Measurements from ENCODE around the gene HS3ST3A1. TPM values are rescaled to one million over a fixed set of nuclear protein-coding genes. Genes with fewer than 3 reads are reported as not detected.

HS3ST3A1 gene
- total and polyA plus RNA-seq, 7 donors, result 1.5 to 3.7 (median 2.5) TPM; not detected in 2

GRCh38 chr17:13534946-13535345 lies 66.8 kb downstream of the HS3ST3A1 start:
- WGBS, 2 donors, result 90 to 95% methylated on average over 1 of the region's 1 CpG
- Histone ChIP-seq H3K36me3 (no peaks in the 10 kb centered on the region), H3K27ac (no peak overlapping the region), H3K4me3 (no peak overlapping the region), H3K9me3 (peaks cover 0 to 4% (median 0%) of the 10 kb centered on the region in 4 donors), H3K27me3 (no peaks in the 10 kb centered on the region), H3K4me1 (no peaks in the 10 kb centered on the region)
- intact Hi-C loops (cut with DNase I), result no loop called here
- TF ChIP-seq POLR2A (IDR thresholded peaks at IDR 0.05), result no peak
- TF ChIP-seq CTCF (IDR thresholded peaks at IDR 0.05), result no peak
- no peak for TF ChIP-seq POLR2AphosphoS5 (IDR thresholded peaks at IDR 0.05)
- no peak for TF ChIP-seq EP300 (IDR thresholded peaks at IDR 0.05)
- no peak for DNase-seq

- Histone ChIP-seq H3K4me1 (no peaks in the 10 kb centered on the region), H3K9me3 (peaks cover 0 to 4% (median 0%) of the 10 kb centered on the region in 4 donors), H3K4me3 (no peak overlapping the region), H3K27me3 (no peaks in the 10 kb centered on the region), H3K27ac (no peak overlapping the region), H3K36me3 (no peaks in the 10 kb centered on the region)
- TF ChIP-seq EP300 (IDR thresholded peaks at IDR 0.05), result no peak
- TF ChIP-seq POLR2AphosphoS5 (IDR thresholded peaks at IDR 0.05), result no peak
- no peak for TF ChIP-seq POLR2A (IDR thresholded peaks at IDR 0.05)
- no peak for TF ChIP-seq CTCF (IDR thresholded peaks at IDR 0.05)
- 69 to 89% methylated on average over 2 of the region's 2 CpGs for WGBS, 2 donors
- DNase-seq, result no peak
- intact Hi-C loops (cut with DNase I), result no loop called here
Observed at GRCh38 chr17:13531721-13532120, 70.0 kb downstream of the HS3ST3A1 start.

- TF ChIP-seq POLR2A (IDR thresholded peaks at IDR 0.05) (no peak), POLR2AphosphoS5 (IDR thresholded peaks at IDR 0.05) (no peak), EP300 (IDR thresholded peaks at IDR 0.05) (no peak)
- DNase-seq, result no peak
- Histone ChIP-seq H3K27ac (no peak overlapping the region), H3K27me3 (no peaks in the 10 kb centered on the region), H3K4me1 (no peaks in the 10 kb centered on the region), H3K9me3 (no peaks in the 10 kb centered on the region), H3K4me3 (no peak overlapping the region), H3K36me3 (no peaks in the 10 kb centered on the region)
- 71 to 81% methylated on average over 3 of the region's 3 CpGs for WGBS, 2 donors
- intact Hi-C loops (cut with DNase I), result no loop called here
Observed at GRCh38 chr17:13525876-13526275, 75.9 kb downstream of the HS3ST3A1 start.

GRCh38 chr17:13523164-13523563 lies 78.6 kb downstream of the HS3ST3A1 start:
- TF ChIP-seq CTCF (IDR thresholded peaks at IDR 0.05) (no peak), EP300 (IDR thresholded peaks at IDR 0.05) (no peak), POLR2AphosphoS5 (IDR thresholded peaks at IDR 0.05) (no peak), POLR2A (IDR thresholded peaks at IDR 0.05) (no peak)
- H3K27me3 ChIP-seq, result no peaks in the 10 kb centered on the region
- no peaks in the 10 kb centered on the region for H3K36me3 ChIP-seq
- WGBS, 2 donors, result 81 to 88% methylated on average over 5 of the region's 5 CpGs
- no peaks in the 10 kb centered on the region for H3K4me1 ChIP-seq
- no peak for DNase-seq
- H3K4me3 ChIP-seq, result no peak overlapping the region
- intact Hi-C loops (cut with DNase I), result no loop called here
- H3K27ac ChIP-seq, result no peak overlapping the region
- no peaks in the 10 kb centered on the region for H3K9me3 ChIP-seq

GRCh38 chr17:13522749-13523148 lies 79.0 kb downstream of the HS3ST3A1 start:
- no peak for DNase-seq
- Histone ChIP-seq H3K36me3 (no peaks in the 10 kb centered on the region), H3K27ac (no peak overlapping the region), H3K9me3 (no peaks in the 10 kb centered on the region), H3K27me3 (no peaks in the 10 kb centered on the region), H3K4me3 (no peak overlapping the region), H3K4me1 (no peaks in the 10 kb centered on the region)
- WGBS, 2 donors, result 82 to 83% methylated on average over 1 of the region's 1 CpG
- intact Hi-C loops (cut with DNase I), result no loop called here
- no peak for TF ChIP-seq POLR2AphosphoS5 (IDR thresholded peaks at IDR 0.05)
- TF ChIP-seq CTCF (IDR thresholded peaks at IDR 0.05), result no peak
- no peak for TF ChIP-seq POLR2A (IDR thresholded peaks at IDR 0.05)
- TF ChIP-seq EP300 (IDR thresholded peaks at IDR 0.05), result no peak

All from sigmoid colon (tissue), 7 donors.